H1 (cell line): Measurements from ENCODE around the gene PSMB11. TPM values are rescaled to one million over a fixed set of nuclear protein-coding genes. Genes with fewer than 3 reads are reported as not detected.
A peak's percentile ranks its signal among the peaks of the same experiment; 100 is the strongest.

Source experiments
- CTCF ChIA-PET: fragments of 300-600 bp; sonication (Branson Sonifier 250); formaldehyde crosslinking; loops from one replicate; lab custom pipeline; 2021; ENCODE audit not compliant: partially characterized antibody; lab: Charles Lee
- POLR2A ChIA-PET: fragments of 300-600 bp; sonication (Branson Sonifier 250); formaldehyde crosslinking; loops from one replicate; lab custom pipeline; 2021; ENCODE audit warnings: inconsistent platforms; ENCODE audit not compliant: partially characterized antibody; lab: Charles Lee
- DNase-seq, 2 experiments: peaks; one replicate each; pipeline versions ENCODE4 v3.0.0 to v3.0.0-alpha.2; 2010 to 2022; ENCODE audit warnings: low spot score in 2 of 2, low read depth in 1 of 2, mixed read lengths in 1 of 2
- FAIRE-seq: peaks from 2 replicates; lab custom pipeline; 2011; peaks lifted over from hg19 to GRCh38; lab: Jason Lieb, UNC
- H2AFZ ChIP-seq: 2 replicates; pipeline ENCODE4 v1.8.1; 2012; ENCODE audit warnings: low read length, inconsistent platforms
- H2AK5ac ChIP-seq: 2 replicates; pipeline ENCODE4 v1.6.1; 2013; ENCODE audit warnings: low read depth, low read length
- H2BK120ac ChIP-seq: replicated peaks from 2 replicates; pipeline ENCODE3; 2013; ENCODE audit warnings: low read depth, low read length, inconsistent platforms
- H2BK12ac ChIP-seq: 2 replicates; pipeline ENCODE4 v1.6.1; 2013; ENCODE audit warnings: low read depth, low read length
- H2BK15ac ChIP-seq: 2 replicates; pipeline ENCODE4 v1.6.1; 2013; ENCODE audit warnings: low read length
- H2BK20ac ChIP-seq: 2 replicates; pipeline ENCODE4 v1.6.1; 2013; ENCODE audit warnings: low read length
- H2BK5ac ChIP-seq: 2 replicates; pipeline ENCODE4 v1.6.1; 2013; ENCODE audit warnings: low read depth, low read length
- H3K14ac ChIP-seq: 2 replicates; pipeline ENCODE4 v1.6.1; 2013; ENCODE audit warnings: inconsistent platforms; ENCODE audit not compliant: insufficient read length
- H3K18ac ChIP-seq: 2 replicates; pipeline ENCODE4 v1.6.1; 2013; ENCODE audit warnings: low read length; ENCODE audit errors: extremely low read depth
- H3K23ac ChIP-seq: 2 replicates; pipeline ENCODE4 v1.6.1; 2013; ENCODE audit warnings: inconsistent platforms; ENCODE audit not compliant: insufficient read length
- H3K23me2 ChIP-seq: 2 replicates; pipeline ENCODE4 v1.6.1; 2013; ENCODE audit warnings: low read depth, low read length
- H3K27ac ChIP-seq: 2 replicates; pipeline ENCODE4 v1.6.1; 2011; ENCODE audit warnings: low read depth, low read length, inconsistent platforms
- H3K27me3 ChIP-seq, 4 experiments: replicated peaks in 1 of 4; 1 replicate in 1 of 4; 2 replicates in 3 of 4; pipeline versions ENCODE4 v1.6.1 to v1.8.1; 2011 to 2013; ENCODE audit warnings: low read length in 3 of 4, mild to moderate bottlenecking in 3 of 4, inconsistent platforms in 2 of 4, mixed read lengths in 2 of 4, moderate library complexity in 1 of 4; ENCODE audit not compliant: control insufficient read depth in 3 of 4, insufficient read depth in 3 of 4; ENCODE audit errors: extremely low read depth in 1 of 4
- H3K36me3 ChIP-seq, 4 experiments: 2 replicates each; pipeline versions ENCODE4 v1.6.1 to v1.8.1; 2011 to 2013; ENCODE audit warnings: mild to moderate bottlenecking in 4 of 4, low read length in 3 of 4, moderate library complexity in 2 of 4, control low read depth in 1 of 4, inconsistent platforms in 1 of 4; ENCODE audit not compliant: insufficient read depth in 4 of 4, control insufficient read depth in 2 of 4
- H3K4ac ChIP-seq: replicated peaks from 2 replicates; pipeline ENCODE3; 2013; ENCODE audit warnings: low read length, low read depth, mixed read lengths, inconsistent platforms; ENCODE audit not compliant: insufficient read length
- H3K4me1 ChIP-seq, 4 experiments: replicated peaks in 1 of 4; 1 replicate in 1 of 4; 2 replicates in 3 of 4; pipeline versions ENCODE4 v1.6.1 to v1.8.1; 2011 to 2013; ENCODE audit warnings: low read length in 3 of 4, inconsistent platforms in 2 of 4, mixed read lengths in 1 of 4; ENCODE audit not compliant: insufficient read depth in 4 of 4, control insufficient read depth in 3 of 4
- H3K4me2 ChIP-seq, 2 experiments: 2 replicates each; pipeline versions ENCODE4 v1.6.1 to v1.8.1; 2011 to 2013; ENCODE audit warnings: low read depth in 2 of 2, low read length in 2 of 2, control low read depth in 1 of 2, inconsistent platforms in 1 of 2, mild to moderate bottlenecking in 1 of 2; ENCODE audit not compliant: insufficient read depth in 1 of 2
- H3K4me3 ChIP-seq, 4 experiments: fragments of 200-600, 300-600 bp in 1 of 4; sonication (generic), shearing (Covaris generic), sonication (Bioruptor Twin) in 1 of 4; 2 replicates each; pipeline versions ENCODE4 v1.5.1 to v1.8.1; 2011 to 2016; ENCODE audit warnings: low read length in 4 of 4, low read depth in 3 of 4, control low read depth in 2 of 4, inconsistent platforms in 2 of 4, mild to moderate bottlenecking in 2 of 4, mixed read lengths in 1 of 4, moderate library complexity in 1 of 4; ENCODE audit not compliant: insufficient read depth in 2 of 4; ENCODE audit errors: extremely low read depth in 1 of 4
- H3K56ac ChIP-seq: replicated peaks from 2 replicates; pipeline ENCODE3; 2013; ENCODE audit warnings: low read depth, mild to moderate bottlenecking, mixed read lengths, low read length, inconsistent platforms; ENCODE audit not compliant: insufficient read length
- H3K79me1 ChIP-seq: 2 replicates; pipeline ENCODE4 v1.6.1; 2013; ENCODE audit warnings: low read depth, low read length, control low read depth
- H3K79me2 ChIP-seq, 2 experiments: 2 replicates each; pipeline versions ENCODE4 v1.6.1 to v1.8.1; 2012 to 2013; ENCODE audit warnings: low read length in 2 of 2, mild to moderate bottlenecking in 2 of 2, inconsistent platforms in 1 of 2; ENCODE audit not compliant: insufficient read depth in 2 of 2, control insufficient read depth in 1 of 2
- H3K9ac ChIP-seq, 4 experiments: replicated peaks in 1 of 4; 1 replicate in 1 of 4; 2 replicates in 3 of 4; pipeline versions ENCODE4 v1.6.1 to v1.8.1; 2011 to 2013; ENCODE audit warnings: low read depth in 3 of 4, low read length in 3 of 4, control low read depth in 2 of 4, mild to moderate bottlenecking in 2 of 4, moderate library complexity in 2 of 4, inconsistent platforms in 1 of 4; ENCODE audit errors: extremely low read depth in 1 of 4
- H3K9me3 ChIP-seq, 2 experiments: 2 replicates each; pipeline versions ENCODE4 v1.6.1 to v1.8.1; 2012 to 2013; ENCODE audit warnings: mild to moderate bottlenecking in 2 of 2, moderate library complexity in 2 of 2, control low read depth in 1 of 2, inconsistent platforms in 1 of 2, low read depth in 1 of 2, low read length in 1 of 2, mixed read lengths in 1 of 2; ENCODE audit not compliant: insufficient read depth in 2 of 2
- H4K20me1 ChIP-seq, 2 experiments: replicated peaks in 1 of 2; 2 replicates each; pipeline versions ENCODE3 to v1.8.1; 2011 to 2013; ENCODE audit warnings: inconsistent platforms in 2 of 2, low read length in 2 of 2, mild to moderate bottlenecking in 1 of 2; ENCODE audit not compliant: insufficient read depth in 2 of 2, control insufficient read depth in 1 of 2
- H4K5ac ChIP-seq: 2 replicates; pipeline ENCODE4 v1.6.1; 2013; ENCODE audit warnings: low read length, low read depth, mixed read lengths, inconsistent platforms; ENCODE audit not compliant: insufficient read length
- H4K8ac ChIP-seq: 2 replicates; pipeline ENCODE4 v1.8.0; 2013; ENCODE audit warnings: mild to moderate bottlenecking, moderate library complexity, low read length, inconsistent platforms; ENCODE audit not compliant: insufficient read depth; ENCODE audit errors: extremely low read depth
- H4K91ac ChIP-seq: replicated peaks from 2 replicates; pipeline ENCODE3; 2013; ENCODE audit warnings: low read length, mixed read lengths, inconsistent platforms; ENCODE audit not compliant: insufficient read length
- CBX8 ChIP-seq: fragments of 300-800, 300-1000 bp; sonication (generic); IDR thresholded peaks from 2 replicates; pipeline ENCODE4 v1.7.1; 2016; ENCODE audit warnings: low read depth, low read length, borderline replicate concordance
- CTCF ChIP-seq, 3 experiments: IDR thresholded peaks; 1 replicate in 2 of 3; 2 replicates in 1 of 3; pipeline versions ENCODE4 v1.5.1 to v1.6.1; 2011; ENCODE audit warnings: low read length in 3 of 3, mild to moderate bottlenecking in 3 of 3, inconsistent platforms in 2 of 3, low read depth in 1 of 3, moderate library complexity in 1 of 3; ENCODE audit not compliant: insufficient read depth in 1 of 3; ENCODE audit errors: control extremely low read depth in 1 of 3
- EZH2 ChIP-seq: fragments of 200-600 bp; sonication (generic); IDR thresholded peaks from 2 replicates; pipeline ENCODE4 v1.7.1; 2012; ENCODE audit warnings: low read depth, mild to moderate bottlenecking, moderate library complexity, low read length, inconsistent platforms; ENCODE audit not compliant: severe bottlenecking
- KDM4A ChIP-seq: IDR thresholded peaks from one replicate; pipeline ENCODE4 v1.7.1; 2012; ENCODE audit warnings: low read depth, mild to moderate bottlenecking, moderate library complexity, low read length, inconsistent platforms; ENCODE audit not compliant: severe bottlenecking
- KDM5A ChIP-seq: fragments of 200-600 bp; IDR thresholded peaks from 2 replicates; pipeline ENCODE4 v1.7.1; 2012; ENCODE audit warnings: mild to moderate bottlenecking, low read length, inconsistent platforms, mixed read lengths
- NANOG ChIP-seq: IDR thresholded peaks from 2 replicates; pipeline ENCODE4 v1.6.1; 2011; ENCODE audit warnings: low read length, low read depth, mild to moderate bottlenecking, inconsistent platforms; ENCODE audit not compliant: insufficient read depth, poor library complexity, severe bottlenecking
- RXRA ChIP-seq: IDR thresholded peaks from 2 replicates; pipeline ENCODE4 v1.6.1; 2011; ENCODE audit warnings: low read depth, mild to moderate bottlenecking, low read length, moderate library complexity; ENCODE audit not compliant: insufficient read depth
- SAP30 ChIP-seq: fragments of 300-600 bp; sonication (generic); IDR thresholded peaks from 2 replicates; pipeline ENCODE4 v1.7.1; 2012; ENCODE audit warnings: low read length, moderate library complexity, mild to moderate bottlenecking, inconsistent platforms; ENCODE audit not compliant: insufficient read depth, insufficient replicate concordance
- SP4 ChIP-seq: IDR thresholded peaks from 2 replicates; pipeline ENCODE4 v1.6.1; 2012; ENCODE audit warnings: low read length, inconsistent platforms
- WGBS, 2 experiments: shearing (Covaris generic) in 1 of 2; methylation state at CpG; one replicate each; pipeline versions ENCODE4 v1.1.6 to v1.1.7; 2013 to 2015; ENCODE audit warnings: low lambda C conversion rate in 2 of 2, mixed read lengths in 2 of 2, inconsistent platforms in 1 of 2, low coverage in 1 of 2, missing lambda C conversion rate in 1 of 2; ENCODE audit not compliant: insufficient replicate concordance in 2 of 2, insufficient coverage in 1 of 2, insufficient read length in 1 of 2; ENCODE audit errors: extremely low coverage in 1 of 2, missing lambda C conversion rate in 1 of 2; 5-methylcytosine and 5-hydroxymethylcytosine counted together
- polyA plus RNA-seq, 7 experiments: library from polyadenylated mRNA; depleted of rRNA in 3 of 7; stranded (reverse) in 5 of 7; unstranded in 2 of 7; fragments of >200 nt in 5 of 7; fragments of 200-250 nt in 2 of 7; gene quantifications; 1 replicate in 5 of 7; 2 replicates in 1 of 7; 4 replicates in 1 of 7; pipeline versions ENCODE4 v1.2.1 to v1.2.3, GENCODE V29; 2011 to 2013; ENCODE audit warnings: missing spikeins in 2 of 7, mixed read lengths in 2 of 7
- total RNA-seq: library from RNA; stranded (reverse); fragmentation: NEBNext Ultra II Directional; extraction: Animal tissue kit (Norgen Biotek cat#: 25700); gene quantifications from 2 replicates; pipeline ENCODE4 v1.2.1, GENCODE V29; 2021

The PSMB11 gene
- total and polyA plus RNA-seq, 2 of the 8 experiments (the other 6 are each of a cell fraction or from before 2014, with no cell fraction given), result not detected

DNA sequence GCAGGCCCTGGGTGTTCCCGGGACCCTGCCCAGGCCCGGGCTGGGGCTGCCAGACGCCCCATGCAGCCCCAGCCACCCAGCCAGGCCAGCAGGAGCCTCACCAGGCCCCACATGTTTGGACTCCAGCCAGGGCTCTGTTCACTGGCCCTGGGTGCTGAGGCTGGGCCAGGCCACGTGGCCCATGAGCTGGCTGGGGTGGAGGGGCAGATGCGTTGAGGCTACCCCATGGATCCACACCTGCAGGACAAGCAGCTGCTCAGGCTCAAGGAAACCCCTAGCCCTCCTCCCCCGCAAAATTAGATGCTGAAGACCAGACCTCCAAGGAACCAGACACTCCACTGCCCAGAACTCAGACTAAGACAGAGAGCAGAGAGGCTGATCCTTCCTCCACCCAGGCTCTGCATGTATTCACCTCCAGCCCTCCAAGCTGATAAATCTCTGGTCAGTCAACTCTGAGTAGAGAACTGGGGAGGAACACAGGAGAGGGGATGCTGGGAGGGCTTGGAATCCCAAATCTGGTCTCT lies 13.7 kb downstream of the PSMB11 start:
- peaks cover 12% of the 10 kb centered on the region for H3K23me2 ChIP-seq
- peak overlapping the region in 2 of 4 experiments; percentile 34 to 82; a peak in 2 of 8 replicates for H3K4me3 ChIP-seq
- H3K79me1 ChIP-seq, result no peaks in the 10 kb centered on the region
- H2BK5ac ChIP-seq, result 0 out of 2 replicates have a peak overlapping the region, but pooled peaks have one; percentile 15
- no peak overlapping the region for H4K8ac ChIP-seq
- H4K5ac ChIP-seq, result no peak overlapping the region
- H2AK5ac ChIP-seq, result no peak overlapping the region
- H3K27ac ChIP-seq, result no peak overlapping the region
- no peak overlapping the region for H2AFZ ChIP-seq
- ChIA-PET POLR2A (interaction anchor here (0.7 to 6.2 kb wide), 10 partner anchors 11 to 126 kb away, joined by 3 to 65 read pairs (median 6); partner anchors contain the start of genes ACIN1, AJUBA, PRMT5 and PSMB5), CTCF (interaction anchor here (0.6 to 29.2 kb wide), 25 partner anchors 8 to 290 kb away, joined by 3 to 785 read pairs (median 5); partner anchors contain the start of genes AJUBA and PSMB11)
- no peaks in the 10 kb centered on the region; a peak in 1 of 7 replicates for H3K27me3 ChIP-seq
- H2BK20ac ChIP-seq, result 0 out of 2 replicates have a peak overlapping the region, but pooled peaks have one; percentile 61
- no peaks in the 10 kb centered on the region for H3K79me2 ChIP-seq
- H4K91ac ChIP-seq, result no peak overlapping the region
- no peak overlapping the region for H2BK120ac ChIP-seq
- H3K36me3 ChIP-seq, result peaks cover 3 to 19% (median 13%) of the 10 kb centered on the region in 4 experiments; a peak in 7 of 8 replicates
- H3K23ac ChIP-seq, result no peak overlapping the region
- no peak overlapping the region for H3K14ac ChIP-seq
- WGBS, 2 experiments, result 90% methylated on average over 6 of the region's 6 CpGs; no CpG with 5 or more reads in 1 of the 2 experiments
- no peaks in the 10 kb centered on the region for H3K9me3 ChIP-seq
- H3K9ac ChIP-seq, result no peak overlapping the region
- H2BK12ac ChIP-seq, result no peak overlapping the region
- no peak overlapping the region for H2BK15ac ChIP-seq
- H3K4me1 ChIP-seq, result peaks cover 0 to 15% (median 4%) of the 10 kb centered on the region in 4 experiments; a peak in 4 of 7 replicates
- no peak for DNase-seq
- H3K18ac ChIP-seq, result 0 out of 2 replicates have a peak overlapping the region, but pooled peaks have one; percentile 53
- H3K4me2 ChIP-seq, result peak overlapping the region; percentile 89 to 91
- peaks cover 0 to 4% of the 10 kb centered on the region in 2 experiments for H4K20me1 ChIP-seq
- FAIRE-seq, result no peak
- H3K56ac ChIP-seq, result no peak overlapping the region
- H3K4ac ChIP-seq, result no peak overlapping the region
- TF ChIP-seq EZH2 (no peak), CBX8 (no peak), KDM5A (no peak), NANOG (no peak), CTCF (IDR thresholded peaks at IDR 0.05; ENCODE audit: control extremely low read depth in 1 of 3, insufficient read depth in 1 of 3, low read depth in 1 of 3, low read length in 3 of 3) (no peak), SAP30 (no peak), SP4 (no peak), KDM4A (no peak), RXRA (no peak)
